ENCODE data around the gene IQSEC1. TPM values are rescaled to one million over a fixed set of nuclear protein-coding genes. Genes with fewer than 3 reads are reported as not detected.
"Not testable (repeated sequence)": the region's sequence is repeated elsewhere in the genome, so short reads cannot be mapped to it uniquely, and the experiment has no call there.

IQSEC1 gene
- total RNA-seq, 1 donor from 2014 or later = 81.2 TPM

DNA sequence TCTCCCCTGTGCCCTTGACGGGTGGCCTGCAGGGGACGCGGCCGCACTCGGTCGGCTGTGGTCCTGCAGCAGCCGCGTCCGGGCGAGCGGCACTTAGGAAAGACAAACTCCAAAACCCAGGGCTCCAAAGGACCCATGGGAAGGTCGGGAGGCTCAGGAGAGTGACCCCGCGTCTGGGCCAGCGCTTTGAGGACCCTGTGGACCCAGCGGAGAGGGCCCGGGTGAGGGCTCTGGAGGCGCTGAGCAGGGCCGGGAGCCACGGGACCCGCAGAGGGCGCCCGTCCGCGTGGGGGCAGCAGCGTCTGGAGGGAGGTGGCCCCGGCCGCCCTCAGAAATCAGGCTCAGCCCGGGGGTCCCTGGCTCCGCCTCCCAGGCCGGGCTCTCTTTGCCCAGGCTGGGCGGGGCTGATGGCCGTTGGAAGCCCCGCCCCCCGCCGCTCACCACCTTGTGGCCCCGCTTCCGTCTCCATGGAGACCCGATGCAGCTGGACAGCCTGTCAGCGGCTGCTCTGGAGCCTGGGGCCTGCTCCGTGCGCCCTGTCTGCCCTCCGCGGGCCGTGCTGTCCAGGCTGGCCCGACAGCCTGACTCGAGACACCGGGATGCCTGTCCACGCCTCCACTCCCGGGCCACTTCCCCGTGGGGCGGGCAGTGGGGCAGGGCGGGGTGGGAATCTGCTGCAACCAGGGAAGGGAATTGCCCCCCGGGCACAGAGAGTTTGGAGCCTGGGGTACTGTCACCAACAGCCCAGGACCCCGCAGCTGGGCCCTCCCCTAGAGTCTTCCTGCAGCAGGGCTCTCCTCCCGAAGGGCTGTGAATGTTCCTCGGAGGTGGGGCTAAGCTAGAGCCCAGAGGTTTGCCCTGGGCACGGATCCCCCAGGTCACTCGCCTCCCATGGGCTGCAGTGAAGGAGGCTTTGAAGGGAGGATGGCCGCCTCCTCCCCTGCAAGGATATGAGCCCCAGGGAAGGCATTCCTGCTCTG lies 197.1 kb downstream of the IQSEC1 start:
- ATAC-seq (peak; percentile 66), DNase-seq (ENCODE audit: missing footprints) (no peak)
- intact Hi-C loops (cut with DNase I) = no loop called here

DNA sequence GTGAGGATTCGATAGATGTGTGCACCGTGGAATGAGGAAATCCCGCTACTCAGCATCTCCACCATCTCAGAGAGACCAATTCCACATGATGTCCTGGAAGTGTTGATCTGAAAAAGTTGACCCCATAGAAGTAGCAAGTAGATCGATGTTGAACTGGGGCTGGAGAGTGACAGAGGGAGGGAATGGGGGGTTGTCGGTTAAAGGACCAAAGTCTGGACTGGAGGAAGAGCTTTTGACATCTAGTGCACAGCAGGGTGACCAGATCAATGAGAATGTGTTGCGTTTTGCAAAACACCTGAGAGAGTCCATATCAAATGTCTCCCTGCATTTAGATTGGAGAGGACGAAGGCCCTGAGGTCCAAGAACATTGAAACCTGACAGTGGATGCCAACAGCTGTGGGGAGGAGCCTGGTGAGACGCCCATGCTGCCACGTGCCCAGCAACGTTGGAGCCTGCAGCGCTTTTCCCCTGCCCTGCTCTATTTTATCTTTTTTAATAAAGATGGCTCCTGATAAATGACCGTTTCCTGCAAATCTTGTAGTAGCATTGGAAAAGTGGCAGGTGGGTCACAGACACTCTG lies 201.7 kb downstream of the IQSEC1 start:
- ATAC-seq (no peak), DNase-seq (ENCODE audit: missing footprints) (no peak)
- intact Hi-C loops (cut with DNase I) = no loop called here

DNA sequence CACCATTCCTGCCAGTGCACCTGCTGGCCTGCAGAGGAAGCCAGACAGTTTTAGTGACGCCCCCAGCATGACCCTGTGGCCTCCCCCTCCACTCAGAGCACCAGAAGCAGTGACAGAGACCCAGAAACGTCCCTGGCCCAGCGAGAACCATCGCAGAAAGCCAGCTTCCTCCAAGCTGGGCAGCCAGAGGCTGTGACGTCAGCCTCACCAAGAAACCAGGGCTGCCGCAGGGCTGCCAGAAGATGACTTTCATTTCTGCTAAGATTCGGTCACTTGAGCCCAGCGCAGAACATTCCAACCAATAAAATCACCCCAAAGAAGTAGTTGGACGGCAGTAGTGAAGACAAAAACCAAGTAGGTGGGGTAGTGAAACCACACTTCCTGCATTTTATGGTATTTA lies 202.3 kb downstream of the IQSEC1 start:
- DNase-seq (ENCODE audit: missing footprints) (no peak), ATAC-seq (no peak)
- intact Hi-C loops (cut with DNase I) = no loop called here

DNA sequence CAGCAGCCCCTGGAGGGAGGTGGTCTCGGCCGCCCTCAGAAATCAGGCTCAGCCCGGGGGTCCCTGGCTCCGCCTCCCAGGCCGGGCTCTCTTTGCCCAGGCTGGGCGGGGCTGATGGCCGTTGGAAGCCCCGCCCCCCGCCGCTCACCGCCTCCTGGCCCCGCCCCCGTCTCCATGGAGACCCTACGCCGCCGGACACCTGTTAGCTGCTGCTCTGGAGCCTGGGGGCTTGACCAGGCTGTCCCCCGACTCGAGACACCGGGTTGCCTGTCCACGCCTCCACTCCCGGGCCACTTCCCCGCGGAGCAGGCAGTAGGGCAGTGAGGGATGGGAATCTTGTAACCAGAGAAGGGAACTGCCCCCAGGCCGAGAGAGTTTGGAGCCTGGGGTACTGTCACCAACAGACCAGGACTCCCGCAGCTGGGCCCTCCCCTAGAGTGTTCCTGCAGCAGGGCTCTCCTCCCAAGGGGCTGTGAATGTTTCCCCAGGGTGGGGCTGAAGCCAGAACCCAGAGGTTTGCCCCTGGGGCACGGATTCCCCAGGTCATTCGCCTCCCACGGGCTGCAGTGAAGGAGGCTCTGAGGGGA lies 204.1 kb downstream of the IQSEC1 start:
- ATAC-seq (peak; percentile 67), DNase-seq (ENCODE audit: missing footprints) (peak; percentile 87)
- intact Hi-C loops (cut with DNase I) = loop anchor here (5.0 kb wide), 1 partner anchor 128 kb away; no protein-coding TSS in a partner anchor

DNA sequence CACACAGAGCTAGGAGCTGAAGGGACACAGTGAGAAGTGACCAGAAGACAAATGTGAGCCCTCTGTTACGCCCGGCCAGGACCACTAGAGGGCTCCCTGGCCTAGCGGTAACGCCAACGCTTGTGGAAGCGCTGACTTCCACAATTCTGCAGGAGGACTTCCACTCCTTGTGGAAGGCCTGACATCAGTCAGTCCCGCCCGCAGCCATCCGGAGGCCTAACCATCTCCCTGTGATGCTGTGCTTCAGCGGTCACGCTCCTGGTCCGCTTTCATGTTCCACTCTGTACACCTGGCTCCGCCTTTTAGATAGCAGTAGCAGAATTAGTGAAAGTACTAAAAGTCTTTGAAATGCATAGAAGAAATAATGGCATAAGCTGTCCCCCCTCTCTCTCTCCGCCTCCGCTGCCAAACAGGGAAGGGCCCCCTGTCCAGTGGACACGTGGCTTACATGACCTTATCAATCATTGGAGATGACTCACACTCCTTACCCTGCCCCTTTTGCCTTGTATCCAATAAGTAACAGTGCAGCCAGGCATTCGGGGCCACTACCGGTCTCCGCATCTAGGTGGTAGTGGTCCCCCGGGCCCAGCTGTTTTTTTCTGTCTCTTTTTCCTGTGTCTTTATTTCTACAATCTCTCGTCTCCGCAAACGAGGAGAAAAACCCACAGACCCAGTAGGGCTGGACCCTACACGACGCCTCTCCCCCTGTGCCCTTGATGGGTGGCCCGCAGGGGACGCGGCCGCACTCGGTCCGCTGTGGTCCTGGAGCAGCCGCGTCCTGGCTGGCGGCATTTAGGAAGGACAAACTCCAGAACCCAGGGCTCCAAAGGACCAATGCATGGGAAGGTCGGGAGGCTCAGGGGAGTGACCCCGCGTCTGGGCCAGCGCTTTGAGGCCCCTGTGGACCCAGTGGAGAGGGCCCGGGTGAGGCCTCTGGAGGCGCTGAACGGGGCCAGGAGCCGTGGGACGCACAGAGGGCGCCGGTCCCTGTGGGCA lies 204.9 kb downstream of the IQSEC1 start:
- intact Hi-C loops (cut with DNase I) = loop anchor here (1.0 to 5.0 kb wide), 3 partner anchors 24 to 129 kb away; no protein-coding TSS in a partner anchor
- ATAC-seq (peak; percentile 95), DNase-seq (ENCODE audit: missing footprints) (peak; percentile 91)

DNA sequence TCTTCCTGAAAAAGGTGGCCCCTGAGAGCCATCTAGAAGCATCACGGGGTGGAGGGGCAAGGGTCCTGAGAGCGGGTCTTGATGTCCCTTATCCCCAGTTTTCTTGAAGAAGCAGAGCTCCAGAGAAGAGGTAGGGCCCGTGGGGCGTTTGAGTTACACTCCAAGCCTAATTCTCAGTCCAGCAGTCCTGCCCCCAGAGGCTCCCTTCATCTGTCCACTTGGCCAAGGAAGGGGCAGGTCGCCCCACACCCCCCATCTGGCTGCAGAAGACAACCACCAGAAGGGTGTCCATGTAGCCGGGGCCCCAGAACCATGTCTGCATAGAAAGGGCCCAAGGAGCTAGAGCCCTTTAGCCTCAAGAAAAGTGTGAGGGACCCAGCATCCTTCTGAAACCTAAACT lies 206.4 kb downstream of the IQSEC1 start:
- intact Hi-C loops (cut with DNase I) = loop anchor here (5.0 kb wide), 1 partner anchor 130 kb away; no protein-coding TSS in a partner anchor
- no peak for DNase-seq (ENCODE audit: missing footprints)
- ATAC-seq = no peak

DNA sequence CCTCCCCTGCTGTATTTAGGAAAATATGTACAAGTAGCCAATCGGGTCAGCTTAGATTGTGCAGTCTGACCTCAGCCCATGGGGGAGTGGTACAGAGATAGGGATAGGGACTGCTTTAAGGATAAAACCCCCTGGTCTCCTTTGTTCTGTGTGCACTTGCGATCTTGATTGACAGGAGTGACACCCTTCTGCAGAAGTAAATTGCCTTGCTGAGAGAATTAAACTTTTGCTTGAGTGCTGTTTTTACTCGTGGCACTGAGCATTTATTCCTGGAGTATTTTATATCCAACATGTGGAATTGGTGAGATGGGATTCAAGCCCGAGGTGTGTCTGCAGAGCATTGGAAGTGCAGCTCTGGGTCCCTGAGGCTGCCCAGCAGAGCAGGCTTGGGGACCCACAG lies 208.0 kb downstream of the IQSEC1 start:
- DNase-seq (ENCODE audit: missing footprints) (no peak), ATAC-seq (no peak)
- intact Hi-C loops (cut with DNase I) = loop anchor here (5.0 kb wide), 1 partner anchor 132 kb away; no protein-coding TSS in a partner anchor

DNA sequence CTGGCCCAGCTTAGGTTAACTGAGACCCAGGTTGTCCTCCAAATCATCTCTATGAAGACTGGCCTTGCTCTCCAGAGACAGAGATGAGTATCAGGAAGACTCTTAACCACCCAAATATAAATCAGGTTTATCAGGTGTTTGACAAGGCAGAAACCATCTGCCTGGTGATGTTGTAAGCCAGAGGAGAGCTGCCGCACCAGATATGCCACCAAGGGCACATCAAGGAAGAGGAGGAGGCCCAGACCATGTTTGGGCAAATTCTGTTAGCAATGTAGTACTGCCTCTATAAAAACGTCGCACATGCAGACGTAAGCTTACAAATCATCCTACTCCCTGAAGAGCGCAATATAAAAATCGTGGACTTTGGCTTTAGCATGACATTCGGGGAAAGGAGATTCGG lies 210.8 kb downstream of the IQSEC1 start:
- intact Hi-C loops (cut with DNase I) = no loop called here

DNA sequence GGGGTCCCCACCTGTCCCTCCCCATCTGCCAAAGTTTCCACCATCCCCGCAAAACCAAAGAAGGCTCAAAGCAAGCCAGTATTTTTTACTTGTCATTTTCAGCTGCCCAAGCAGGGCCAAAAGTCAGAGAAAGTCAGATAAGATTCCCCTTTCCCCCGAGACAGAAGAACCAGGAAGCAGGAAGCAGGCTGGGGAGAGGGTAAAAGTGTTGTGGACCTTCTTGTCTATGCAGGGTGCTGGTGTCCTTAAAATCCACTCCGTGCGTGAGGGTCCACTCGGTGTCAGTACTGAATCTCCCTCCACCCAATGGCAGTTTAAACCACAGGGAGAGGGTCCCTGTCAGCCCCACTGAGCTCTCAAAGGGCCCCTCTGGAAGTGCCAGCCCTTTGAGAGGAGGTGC lies 211.6 kb downstream of the IQSEC1 start:
- ATAC-seq (no peak), DNase-seq (ENCODE audit: missing footprints) (no peak)
- intact Hi-C loops (cut with DNase I) = no loop called here

More for the DNA sequence above, 210.8 kb downstream of the IQSEC1 start:
- no peak for DNase-seq (ENCODE audit: missing footprints)
- no peak for ATAC-seq

DNA sequence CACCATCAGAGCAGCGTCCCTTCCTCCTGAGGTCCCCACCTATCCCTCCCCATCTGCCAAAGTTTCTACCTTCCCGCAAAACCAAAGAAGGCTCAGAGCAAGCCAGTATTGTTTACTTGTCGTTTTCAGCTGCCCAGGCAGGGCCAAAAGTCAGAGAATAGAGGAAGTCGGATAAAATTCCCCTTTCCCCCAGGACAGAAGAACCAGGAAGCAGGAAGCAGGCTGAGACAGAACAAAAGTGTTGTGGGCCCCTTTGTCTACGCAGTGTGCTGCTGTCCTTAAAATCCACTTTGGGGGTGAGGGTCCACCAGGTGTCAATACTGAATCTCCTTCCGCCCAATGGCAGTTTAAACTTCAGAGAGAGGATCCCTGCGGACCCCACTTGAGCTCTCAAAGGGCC lies 213.4 kb downstream of the IQSEC1 start:
- no peak for ATAC-seq
- intact Hi-C loops (cut with DNase I) = no loop called here
- no peak for DNase-seq (ENCODE audit: missing footprints)

DNA sequence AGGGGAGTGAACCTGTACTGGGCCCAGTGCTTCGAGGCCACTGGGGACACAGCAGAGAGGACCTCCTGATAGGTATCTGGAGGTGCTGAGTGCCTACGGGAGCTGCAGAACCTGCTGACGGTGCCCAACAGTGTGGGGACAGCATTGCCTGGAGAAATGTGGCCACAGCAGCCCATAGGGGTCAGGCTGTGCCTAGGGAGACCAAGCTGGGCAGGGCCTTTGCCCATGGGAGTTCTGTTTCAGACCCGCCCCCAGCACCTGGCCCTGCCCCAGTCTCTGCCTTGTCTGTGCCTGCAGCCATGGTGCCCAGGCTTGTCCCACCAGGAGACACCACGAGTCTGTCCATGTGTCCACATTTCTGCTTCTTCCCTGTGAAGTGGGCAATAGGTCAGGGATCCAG lies 216.6 kb downstream of the IQSEC1 start:
- ATAC-seq = no peak
- intact Hi-C loops (cut with DNase I) = no loop called here
- DNase-seq (ENCODE audit: missing footprints) = no peak

DNA sequence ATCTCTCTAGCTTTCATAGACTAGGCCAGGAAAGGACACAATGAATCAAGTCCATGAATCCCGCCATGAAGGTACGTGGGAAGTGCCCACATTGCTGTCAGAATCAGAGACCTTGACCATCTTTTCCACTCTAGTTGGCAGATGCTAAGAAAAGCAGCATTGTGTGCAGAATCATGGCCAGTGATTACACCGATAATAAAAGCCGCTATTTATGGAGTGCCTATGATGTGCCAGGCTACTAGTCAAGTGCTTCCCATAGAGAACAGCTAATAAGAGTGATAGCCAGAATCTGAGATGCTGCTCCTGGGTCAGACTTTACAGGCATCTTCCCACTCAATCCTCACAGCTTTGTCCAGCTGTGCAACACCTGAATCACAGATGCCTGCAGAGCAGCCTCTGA lies 218.7 kb downstream of the IQSEC1 start:
- ATAC-seq (no peak), DNase-seq (ENCODE audit: missing footprints) (no peak)
- intact Hi-C loops (cut with DNase I) = no loop called here

DNA sequence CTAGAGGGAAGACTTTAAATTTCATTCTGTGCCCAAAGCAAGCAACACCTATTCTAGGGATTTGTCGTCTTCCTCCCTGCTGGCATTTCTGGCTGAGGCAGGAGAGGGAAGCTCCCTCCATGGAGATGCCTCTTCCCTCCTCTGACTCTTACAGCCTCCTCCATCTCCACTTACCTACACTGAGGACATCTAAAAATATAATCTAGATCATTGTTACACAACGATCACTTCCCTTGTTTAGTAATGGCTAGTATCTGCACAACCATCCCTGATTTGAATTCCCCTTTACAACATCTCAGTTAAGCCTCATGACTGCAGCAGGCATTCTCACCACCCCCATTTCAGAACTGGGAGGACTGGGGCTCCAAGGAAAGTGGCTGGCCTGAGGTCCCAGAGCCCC lies 219.4 kb downstream of the IQSEC1 start:
- DNase-seq (ENCODE audit: missing footprints); intact Hi-C loops (cut with DNase I); ATAC-seq: not testable (repeated sequence)

DNA sequence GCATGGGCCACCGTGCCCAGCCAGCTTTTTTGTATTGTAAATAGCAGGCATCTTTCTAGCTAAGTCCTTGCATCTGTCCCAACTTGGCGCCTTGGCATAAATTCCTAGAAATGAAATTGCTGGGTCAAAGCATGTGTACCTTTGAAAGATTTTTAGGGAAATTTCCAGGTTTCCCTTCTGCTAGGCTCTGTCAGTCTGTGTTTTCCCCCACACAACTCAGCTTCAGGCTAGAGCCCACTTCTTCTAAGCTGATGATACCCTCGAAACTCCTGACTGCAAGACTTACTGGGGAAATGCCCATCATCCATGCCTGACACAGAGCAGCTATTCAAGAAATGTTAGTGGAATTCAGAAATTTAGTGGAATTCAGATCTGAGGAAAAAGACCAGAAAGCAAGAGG lies 221.0 kb downstream of the IQSEC1 start:
- ATAC-seq = no peak
- intact Hi-C loops (cut with DNase I) = no loop called here

More for the DNA sequence above, 221.0 kb downstream of the IQSEC1 start:
- no peak for DNase-seq (ENCODE audit: missing footprints)

Other genes starting within 250 kb of the IQSEC1 start
- 953 TPM for gene RPL32, start 231.9 kb downstream of the IQSEC1 start, total RNA-seq